Gastroesophageal sphincter (tissue), 3 donors: ENCODE data around the gene PIWIL4.

ENCODE experiments used
- CTCF ChIP-seq, 4 experiments: fragments of 200-600 bp in 2 of 4; fragments of 450-650 bp in 2 of 4; sonication (generic) in 1 of 4; IDR thresholded peaks; one replicate each; pipeline ENCODE4 v1.5.1; 2017 to 2019; ENCODE audit warnings: antibody characterized with exemption in 4 of 4, mild to moderate bottlenecking in 2 of 4, moderate library complexity in 2 of 4
- POLR2A ChIP-seq, 2 donors: fragments of 450-650 bp; IDR thresholded peaks; one replicate each; pipeline ENCODE4 v1.6.1; 2017; ENCODE audit warnings: antibody characterized with exemption in 2 of 2, mild to moderate bottlenecking in 2 of 2, moderate library complexity in 1 of 2

GRCh38 chr11:94567181-94567670, at the start of gene PIWIL4:
- TF ChIP-seq POLR2A (IDR thresholded peaks at IDR 0.05) (no peak), CTCF (IDR thresholded peaks at IDR 0.05) (no peak)
